Measurements from ENCODE around the gene ZKSCAN5.
A peak's percentile ranks its signal among the peaks of the same experiment; 100 is the strongest.

The ZKSCAN5 gene

DNA sequence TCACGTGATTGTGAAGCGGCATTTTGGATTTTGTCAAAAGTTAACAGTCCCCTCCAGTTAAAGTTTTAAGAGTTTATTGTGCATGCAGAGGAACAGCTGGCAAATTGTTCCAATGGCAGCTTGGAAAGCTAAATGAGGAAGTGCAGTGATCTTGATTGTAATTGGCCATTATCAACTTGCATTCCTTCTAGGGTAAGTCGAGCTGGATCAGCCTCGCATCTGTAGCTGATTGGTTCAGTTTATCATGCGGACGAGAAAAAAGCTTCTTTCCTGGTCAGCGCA lies 31.2 kb upstream of the ZKSCAN5 start:
- Histone ChIP-seq H3K9me3 (ENCODE audit: control insufficient read depth, insufficient read depth, low read length) (no peaks in the 10 kb centered on the region), H3K4me2 (ENCODE audit: low read length) (peak overlapping the region; percentile 69), H3K79me2 (ENCODE audit: control insufficient read depth, low read length) (peaks cover 56% of the 10 kb centered on the region), H3K4me3 (ENCODE audit: low read length) (peak overlapping the region; percentile 82), H4K20me1 (ENCODE audit: control insufficient read depth, insufficient read depth, low read depth, low read length) (peaks cover 10% of the 10 kb centered on the region), H3K27ac (ENCODE audit: low read depth, low read length) (peak overlapping the region; percentile 84), H3K36me3 (ENCODE audit: control insufficient read depth, low read length) (peaks cover 41% of the 10 kb centered on the region), H3F3A (ENCODE audit: control insufficient read depth, insufficient read depth) (peaks cover 2% of the 10 kb centered on the region; the same call in 1 of the 2 replicates), H3K9me2 (replicated peaks; ENCODE audit: control insufficient read depth, low read length) (no peaks in the 10 kb centered on the region), H3K4me1 (ENCODE audit: control insufficient read depth, low read length) (peaks cover 20% of the 10 kb centered on the region), H3K27me3 (ENCODE audit: control insufficient read depth, low read length) (no peaks in the 10 kb centered on the region)
- TF ChIP-seq EZH2phosphoT487 (IDR thresholded peaks at IDR 0.05; ENCODE audit: borderline replicate concordance, low read length): no peak
- TF ChIP-seq, protein P1, sequence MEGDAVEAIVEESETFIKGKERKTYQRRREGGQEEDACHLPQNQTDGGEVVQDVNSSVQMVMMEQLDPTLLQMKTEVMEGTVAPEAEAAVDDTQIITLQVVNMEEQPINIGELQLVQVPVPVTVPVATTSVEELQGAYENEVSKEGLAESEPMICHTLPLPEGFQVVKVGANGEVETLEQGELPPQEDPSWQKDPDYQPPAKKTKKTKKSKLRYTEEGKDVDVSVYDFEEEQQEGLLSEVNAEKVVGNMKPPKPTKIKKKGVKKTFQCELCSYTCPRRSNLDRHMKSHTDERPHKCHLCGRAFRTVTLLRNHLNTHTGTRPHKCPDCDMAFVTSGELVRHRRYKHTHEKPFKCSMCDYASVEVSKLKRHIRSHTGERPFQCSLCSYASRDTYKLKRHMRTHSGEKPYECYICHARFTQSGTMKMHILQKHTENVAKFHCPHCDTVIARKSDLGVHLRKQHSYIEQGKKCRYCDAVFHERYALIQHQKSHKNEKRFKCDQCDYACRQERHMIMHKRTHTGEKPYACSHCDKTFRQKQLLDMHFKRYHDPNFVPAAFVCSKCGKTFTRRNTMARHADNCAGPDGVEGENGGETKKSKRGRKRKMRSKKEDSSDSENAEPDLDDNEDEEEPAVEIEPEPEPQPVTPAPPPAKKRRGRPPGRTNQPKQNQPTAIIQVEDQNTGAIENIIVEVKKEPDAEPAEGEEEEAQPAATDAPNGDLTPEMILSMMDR (IDR thresholded peaks at IDR 0.05; ENCODE audit: low read depth, low read length, poor library complexity, severe bottlenecking): no peak

DNA sequence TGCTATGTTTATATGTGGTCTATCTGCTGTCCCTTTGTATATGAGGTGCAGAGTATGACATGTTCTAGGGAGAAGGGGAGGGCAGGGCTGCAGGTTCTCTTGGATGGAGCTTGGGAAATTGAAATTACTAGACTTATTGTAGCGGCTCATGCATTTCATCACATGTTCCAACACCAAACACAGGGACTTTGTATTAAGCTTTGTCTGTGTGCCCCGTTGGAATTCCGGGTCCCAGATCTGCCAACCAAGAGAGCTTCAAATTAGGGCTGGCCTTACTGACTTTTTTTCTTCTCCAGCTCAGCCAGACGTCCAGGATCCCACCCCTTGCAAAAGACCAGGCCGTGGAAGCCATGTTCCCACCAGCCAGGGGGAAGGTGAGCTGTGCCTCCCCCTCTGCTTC lies 28.4 kb upstream of the ZKSCAN5 start:
- Histone ChIP-seq H3K4me2 (ENCODE audit: low read length) (no peak overlapping the region), H3K9me3 (ENCODE audit: control insufficient read depth, insufficient read depth, low read length) (no peaks in the 10 kb centered on the region), H3K27ac (ENCODE audit: low read depth, low read length) (no peak overlapping the region), H3K4me1 (ENCODE audit: control insufficient read depth, low read length) (peaks cover 18% of the 10 kb centered on the region), H3F3A (ENCODE audit: control insufficient read depth, insufficient read depth) (peaks cover 2% of the 10 kb centered on the region; the same call in 1 of the 2 replicates), H3K27me3 (ENCODE audit: control insufficient read depth, low read length) (no peaks in the 10 kb centered on the region), H3K36me3 (ENCODE audit: control insufficient read depth, low read length) (peaks cover 70% of the 10 kb centered on the region), H3K9me2 (replicated peaks; ENCODE audit: control insufficient read depth, low read length) (no peaks in the 10 kb centered on the region), H3K4me3 (ENCODE audit: low read length) (no peak overlapping the region), H3K79me2 (ENCODE audit: control insufficient read depth, low read length) (peaks cover 80% of the 10 kb centered on the region), H4K20me1 (ENCODE audit: control insufficient read depth, insufficient read depth, low read depth, low read length) (peaks cover 10% of the 10 kb centered on the region)
- TF ChIP-seq, protein P1 (IDR thresholded peaks at IDR 0.05; ENCODE audit: low read depth, low read length, poor library complexity, severe bottlenecking): no peak
- no peak for TF ChIP-seq EZH2phosphoT487 (IDR thresholded peaks at IDR 0.05; ENCODE audit: borderline replicate concordance, low read length)

DNA sequence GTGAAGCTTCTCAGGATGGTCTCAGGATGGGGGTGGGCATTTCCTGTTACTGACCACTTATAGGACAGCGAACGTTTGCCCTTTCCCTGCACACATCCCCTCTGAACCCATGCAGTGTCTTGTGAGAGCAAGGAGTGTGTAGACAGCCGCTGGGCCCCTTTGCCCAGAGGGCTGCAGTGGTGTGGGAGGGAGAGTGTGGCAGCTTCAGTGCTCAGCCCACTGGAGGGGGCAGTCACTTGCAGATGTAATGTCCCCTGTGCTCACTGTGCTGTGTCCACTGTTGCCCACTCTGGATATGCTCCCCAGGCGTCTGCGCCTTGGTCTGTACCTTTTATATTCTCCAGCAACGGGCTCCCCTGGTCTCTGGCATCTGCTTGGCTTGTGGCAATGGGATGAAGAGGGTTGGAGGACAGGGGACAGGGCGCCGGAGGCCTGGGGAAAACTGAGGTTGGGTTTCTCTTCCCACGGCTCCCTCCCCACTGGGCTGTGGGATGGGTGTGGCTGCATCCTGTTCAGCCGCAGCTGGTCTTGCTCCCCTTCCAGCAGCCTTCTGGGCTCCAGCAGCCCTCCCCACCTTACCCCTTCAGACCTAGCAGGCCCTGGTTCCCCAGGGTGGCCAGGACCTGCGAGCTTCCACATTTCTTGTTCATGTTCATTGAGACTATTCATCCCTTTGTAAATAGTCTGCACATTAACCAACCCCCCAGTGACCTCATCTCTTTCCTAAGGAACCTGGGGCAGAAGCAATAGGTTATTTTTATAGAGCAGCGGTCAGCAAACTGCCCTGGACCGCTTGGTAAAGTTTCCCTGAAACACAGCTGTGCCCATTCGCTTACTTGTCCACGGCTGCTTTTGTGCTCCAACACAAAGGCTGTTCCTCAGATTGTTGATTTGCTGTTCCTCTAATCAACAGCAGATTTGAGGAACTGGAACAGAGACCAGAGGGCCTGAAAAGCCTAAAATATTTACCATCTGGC lies 25.7 kb upstream of the ZKSCAN5 start:
- no peaks in the 10 kb centered on the region for H3K9me2 ChIP-seq (replicated peaks; ENCODE audit: control insufficient read depth, low read length)
- H3K4me3 ChIP-seq (ENCODE audit: low read length): no peak overlapping the region
- no peaks in the 10 kb centered on the region for H3K9me3 ChIP-seq (ENCODE audit: control insufficient read depth, insufficient read depth, low read length)
- H3K4me1 ChIP-seq (ENCODE audit: control insufficient read depth, low read length): peaks cover 14% of the 10 kb centered on the region
- H3K36me3 ChIP-seq (ENCODE audit: control insufficient read depth, low read length): peaks cover 84% of the 10 kb centered on the region
- TF ChIP-seq, protein P1 (IDR thresholded peaks at IDR 0.05; ENCODE audit: low read depth, low read length, poor library complexity, severe bottlenecking): no peak
- TF ChIP-seq EZH2phosphoT487 (IDR thresholded peaks at IDR 0.05; ENCODE audit: borderline replicate concordance, low read length): no peak
- peaks cover 9% of the 10 kb centered on the region for H4K20me1 ChIP-seq (ENCODE audit: control insufficient read depth, insufficient read depth, low read depth, low read length)
- no peaks in the 10 kb centered on the region for H3F3A ChIP-seq (ENCODE audit: control insufficient read depth, insufficient read depth)
- H3K27ac ChIP-seq (ENCODE audit: low read depth, low read length): no peak overlapping the region
- no peaks in the 10 kb centered on the region for H3K27me3 ChIP-seq (ENCODE audit: control insufficient read depth, low read length)
- H3K4me2 ChIP-seq (ENCODE audit: low read length): no peak overlapping the region
- H3K79me2 ChIP-seq (ENCODE audit: control insufficient read depth, low read length): peaks cover 75% of the 10 kb centered on the region

Data from DOHH2 (cell line).